ENCODE data around the gene LRP5. TPM values are rescaled to one million over a fixed set of nuclear protein-coding genes. Genes with fewer than 3 reads are reported as not detected.

Gene LRP5
- total and polyA plus RNA-seq, 8 donors, result 11.8 to 152 (median 44.2) TPM

GRCh38 chr11:68295271-68295670 is 17.1 kb upstream of the LRP5 start:
- peaks cover 22 to 34% (median 30%) of the 10 kb centered on the region in 4 donors for H3K4me1 ChIP-seq
- DNase-seq, result no peak
- no peak for TF ChIP-seq POLR2A (IDR thresholded peaks at IDR 0.05)
- no peak for TF ChIP-seq CTCF (IDR thresholded peaks at IDR 0.05)
- TF ChIP-seq EP300 (IDR thresholded peaks at IDR 0.05), result no peak
- no peak for TF ChIP-seq POLR2AphosphoS5 (IDR thresholded peaks at IDR 0.05)
- H3K27ac ChIP-seq, result no peak overlapping the region
- no peaks in the 10 kb centered on the region for H3K36me3 ChIP-seq
- no peaks in the 10 kb centered on the region for H3K27me3 ChIP-seq
- no peak overlapping the region for H3K4me3 ChIP-seq
- WGBS, 5 donors, result 94 to 100% (median 97%) methylated on average over 1 of the region's 1 CpG
- intact Hi-C loops (cut with DNase I; ENCODE audit: low total_unique reads), result loop anchor here (5.0 kb wide), 1 partner anchor 38 kb away; no protein-coding TSS in a partner anchor
- H3K9me3 ChIP-seq, result no peaks in the 10 kb centered on the region

GRCh38 chr11:68295940-68296339 is 16.5 kb upstream of the LRP5 start:
- no peaks in the 10 kb centered on the region for H3K27me3 ChIP-seq
- intact Hi-C loops (cut with DNase I; ENCODE audit: low total_unique reads), result loop anchor here (5.0 kb wide), 1 partner anchor 39 kb away; no protein-coding TSS in a partner anchor
- H3K36me3 ChIP-seq, result no peaks in the 10 kb centered on the region
- H3K27ac ChIP-seq, result peak overlapping the region in 1 of 5 donors; percentile 79
- no peaks in the 10 kb centered on the region for H3K9me3 ChIP-seq
- WGBS, 5 donors, result 67 to 93% (median 74%) methylated on average over 5 of the region's 5 CpGs
- DNase-seq, result no peak
- TF ChIP-seq POLR2AphosphoS5 (IDR thresholded peaks at IDR 0.05), result no peak
- TF ChIP-seq EP300 (IDR thresholded peaks at IDR 0.05), result no peak
- no peak for TF ChIP-seq POLR2A (IDR thresholded peaks at IDR 0.05)
- TF ChIP-seq CTCF (IDR thresholded peaks at IDR 0.05), result no peak
- H3K4me1 ChIP-seq, result peaks cover 22 to 34% (median 30%) of the 10 kb centered on the region in 4 donors
- H3K4me3 ChIP-seq, result no peak overlapping the region

- TF ChIP-seq POLR2AphosphoS5 (IDR thresholded peaks at IDR 0.05) (no peak), POLR2A (IDR thresholded peaks at IDR 0.05) (no peak), EP300 (IDR thresholded peaks at IDR 0.05) (no peak), CTCF (IDR thresholded peaks at IDR 0.05) (no peak)
- no peaks in the 10 kb centered on the region for H3K9me3 ChIP-seq
- intact Hi-C loops (cut with DNase I; ENCODE audit: low total_unique reads), result loop anchor here (5.0 kb wide), 1 partner anchor 39 kb away; no protein-coding TSS in a partner anchor
- peaks cover 22 to 34% (median 30%) of the 10 kb centered on the region in 4 donors for H3K4me1 ChIP-seq
- H3K4me3 ChIP-seq, result no peak overlapping the region
- DNase-seq, result peak in 1 of 2 donors; percentile 55
- WGBS, 5 donors, result 26 to 67% (median 48%) methylated on average over 13 to 15 of the region's 15 CpGs
- H3K36me3 ChIP-seq, result no peaks in the 10 kb centered on the region
- no peaks in the 10 kb centered on the region for H3K27me3 ChIP-seq
- peak overlapping the region; percentile 68 to 79 (median 69) for H3K27ac ChIP-seq
Observed at GRCh38 chr11:68296344-68297051, 15.9 kb upstream of the LRP5 start.

GRCh38 chr11:68297052-68297378 is 15.4 kb upstream of the LRP5 start:
- Histone ChIP-seq H3K4me3 (no peak overlapping the region), H3K27me3 (no peaks in the 10 kb centered on the region), H3K36me3 (no peaks in the 10 kb centered on the region), H3K9me3 (no peaks in the 10 kb centered on the region), H3K4me1 (peaks cover 22 to 34% (median 30%) of the 10 kb centered on the region in 4 donors), H3K27ac (peak overlapping the region; percentile 68 to 79 (median 69))
- intact Hi-C loops (cut with DNase I; ENCODE audit: low total_unique reads), result loop anchor here (5.0 kb wide), 1 partner anchor 40 kb away; no protein-coding TSS in a partner anchor
- 61 to 78% (median 71%) methylated on average over 6 of the region's 6 CpGs for WGBS, 5 donors
- TF ChIP-seq POLR2AphosphoS5 (IDR thresholded peaks at IDR 0.05), result no peak
- no peak for DNase-seq

- Histone ChIP-seq H3K4me3 (peak overlapping the region in 1 of 4 donors; percentile 11), H3K27me3 (no peaks in the 10 kb centered on the region), H3K27ac (peak overlapping the region; percentile 68 to 79 (median 69)), H3K9me3 (no peaks in the 10 kb centered on the region), H3K4me1 (peaks cover 22 to 36% (median 31%) of the 10 kb centered on the region in 4 donors), H3K36me3 (no peaks in the 10 kb centered on the region)
- WGBS, 5 donors, result 33 to 41% (median 34%) methylated on average over 10 of the region's 10 CpGs
- no peak for TF ChIP-seq POLR2A (IDR thresholded peaks at IDR 0.05)
- no peak for TF ChIP-seq POLR2AphosphoS5 (IDR thresholded peaks at IDR 0.05)
- TF ChIP-seq EP300 (IDR thresholded peaks at IDR 0.05), result no peak
- TF ChIP-seq CTCF (IDR thresholded peaks at IDR 0.05), result no peak
- no peak for DNase-seq
- intact Hi-C loops (cut with DNase I; ENCODE audit: low total_unique reads), result loop anchor here (5.0 kb wide), 1 partner anchor 40 kb away; no protein-coding TSS in a partner anchor
Observed at GRCh38 chr11:68297494-68297811, 14.9 kb upstream of the LRP5 start.
